Head of caudate nucleus (tissue), 42 donors: ENCODE results near the gene OBI1.
A peak's percentile ranks its signal among the peaks of the same experiment; 100 is the strongest.

Experiments used
- DNase-seq, 42 donors: peaks; one replicate each; pipeline versions ENCODE4 v3.0.0 to v3.0.0-alpha.2; 2020 to 2021; ENCODE audit warnings: mixed read lengths in 7 of 42
- intact Hi-C: fragments of 100-400 bp; cut with DNase I; formaldehyde crosslinking; loops from one replicate; pipeline ENCODE4 v1.15.0; 2022

The OBI1 gene

DNA sequence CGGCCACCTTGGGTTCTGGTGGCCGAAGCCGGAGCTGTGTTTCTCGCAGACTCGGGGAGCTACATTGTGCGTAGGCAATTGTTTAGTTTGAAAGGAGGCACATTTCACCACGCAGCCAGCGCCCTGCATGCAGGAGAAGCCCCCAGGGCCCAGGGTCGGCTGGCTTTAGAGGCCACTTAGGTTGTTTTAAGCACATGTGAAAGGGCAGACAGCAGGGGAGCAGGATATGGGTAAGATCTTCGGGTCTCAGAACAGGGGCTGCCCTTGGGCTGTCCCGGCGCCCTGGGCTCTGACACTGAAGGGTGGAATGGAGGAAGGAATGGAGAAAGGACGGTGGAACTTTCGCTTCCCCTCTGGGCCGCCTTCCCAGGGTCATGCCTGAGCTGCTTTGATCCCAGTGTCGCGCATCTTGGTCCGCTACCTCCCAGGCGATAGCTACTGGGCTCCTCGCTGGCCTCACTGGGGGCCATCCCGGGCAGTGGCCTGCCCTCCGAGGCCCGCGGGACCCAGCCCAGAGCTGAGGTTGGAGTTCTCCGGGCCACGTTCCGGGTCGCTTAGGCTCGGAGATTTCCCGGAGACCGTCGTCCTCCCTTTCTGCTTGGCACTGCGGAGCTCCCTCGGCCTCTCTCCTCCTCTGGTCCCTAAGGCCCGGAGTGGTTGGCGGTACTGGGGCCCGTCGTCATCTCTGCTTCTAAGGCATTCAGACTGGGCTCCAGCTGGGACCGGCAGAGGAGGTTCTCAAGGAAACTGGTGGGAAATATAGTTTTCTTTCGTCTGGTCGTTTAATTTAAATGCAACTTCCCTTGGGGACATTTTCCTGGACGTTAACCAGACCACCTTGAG is 51.3 kb downstream of the OBI1 start:
- DNase-seq, result no peak

DNA sequence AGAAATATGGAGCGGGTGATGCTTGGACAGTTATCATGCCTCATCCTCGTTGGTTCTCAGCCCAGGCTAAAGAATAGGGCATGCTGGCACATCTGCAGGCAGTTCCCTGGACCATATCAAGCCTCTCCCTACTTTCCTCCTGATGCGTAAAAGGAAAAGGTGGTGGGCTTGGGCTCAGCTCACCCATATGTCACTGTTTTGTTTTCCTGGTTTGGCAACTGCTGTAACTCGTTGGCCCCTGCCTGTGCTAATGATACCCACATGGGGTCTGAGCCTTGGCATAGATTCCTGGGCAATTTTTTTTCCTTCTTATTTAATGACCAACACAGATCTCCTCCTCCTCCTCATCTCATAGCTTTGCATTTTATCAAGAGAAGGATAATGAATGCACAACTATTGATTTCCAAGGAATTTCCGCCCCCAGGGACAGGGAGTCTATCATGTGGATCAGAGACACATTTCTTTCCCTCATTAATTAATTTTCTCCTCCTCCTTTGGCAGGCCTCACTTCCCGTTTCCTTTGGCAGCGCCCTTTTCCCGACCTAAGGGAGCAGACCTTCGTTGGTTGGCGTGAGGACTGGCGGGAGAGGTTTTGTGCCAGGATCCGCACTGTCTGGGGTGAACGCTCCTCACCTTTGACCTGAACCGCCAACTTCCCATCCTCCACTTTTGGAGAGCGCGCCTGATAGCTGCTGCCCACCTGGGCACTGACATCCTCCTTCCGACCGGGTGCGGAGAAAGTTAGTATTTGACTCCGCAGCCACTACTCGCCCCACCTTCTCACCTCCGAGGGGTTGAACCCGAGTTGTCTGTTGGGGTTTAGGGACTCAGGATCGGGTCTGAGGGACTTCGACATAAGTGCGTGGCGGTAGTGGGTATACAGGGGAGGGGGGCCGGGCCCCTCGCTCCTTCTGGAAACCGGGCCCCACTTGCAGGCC is 52.2 kb downstream of the OBI1 start:
- no peak for DNase-seq
- intact Hi-C loops, result loop anchor here (10.0 kb wide), 1 partner anchor 48 kb away; the partner anchor contains the start of gene OBI1

More for the DNA sequence above, 51.3 kb downstream of the OBI1 start:
- intact Hi-C loops, result loop anchor here (10.0 kb wide), 1 partner anchor 47 kb away; the partner anchor contains the start of gene OBI1

- intact Hi-C loops, result loop anchor here (10.0 kb wide), 1 partner anchor 50 kb away; the partner anchor contains the start of gene OBI1
- no peak for DNase-seq
Observed at GRCh38 chr13:78604782-78605611, 54.0 kb downstream of the OBI1 start.

DNA sequence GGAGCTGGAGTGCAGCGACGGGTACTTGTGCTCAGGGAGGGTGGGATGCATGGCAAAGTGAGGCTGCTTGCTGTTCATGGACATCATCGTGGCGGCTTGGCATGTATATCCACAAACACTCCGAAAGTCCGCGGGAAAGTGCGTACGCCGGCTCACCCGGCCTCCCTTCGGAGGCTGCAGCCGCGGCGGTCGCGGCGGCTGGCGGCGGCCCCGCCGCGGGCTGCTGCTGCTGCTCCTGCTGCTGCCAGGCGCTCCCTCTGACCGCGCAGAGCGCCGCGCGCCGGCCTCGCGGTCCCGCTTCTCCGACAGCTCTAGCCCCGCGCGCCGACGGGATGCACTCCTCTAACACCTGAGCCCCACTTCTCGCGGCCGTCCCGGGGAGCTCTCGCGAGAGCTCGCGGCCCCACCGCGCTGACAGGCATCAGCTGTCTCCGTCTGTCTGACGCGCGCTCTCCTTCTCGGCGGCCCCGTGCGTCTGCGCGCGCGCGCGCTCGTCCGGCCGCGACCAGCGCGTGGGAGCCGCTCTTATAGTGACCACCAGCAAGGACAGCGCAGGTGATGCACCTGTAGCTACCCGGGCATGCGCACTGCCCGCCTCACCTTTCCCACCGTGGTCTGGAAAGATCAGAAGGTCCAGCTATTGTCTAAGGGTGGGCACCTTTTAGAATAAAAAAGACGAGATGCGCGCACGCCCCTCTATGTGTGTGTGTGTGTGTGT is 55.6 kb downstream of the OBI1 start, which contains the start of gene POU4F1:
POU4F1 (minus strand) TSS at position 313 of the 718 bp plus-strand sequence; CDS start at position 87, 226 bp downstream.
- intact Hi-C loops, result loop anchor here (10.0 kb wide), 1 partner anchor 51 kb away; the partner anchor contains the start of gene OBI1
- peak in 1 of 42 donors; percentile 21 for DNase-seq

- intact Hi-C loops, result loop anchor here (10.0 kb wide), 1 partner anchor 52 kb away; the partner anchor contains the start of gene OBI1
- no peak for DNase-seq
Observed at GRCh38 chr13:78602561-78603239, 56.3 kb downstream of the OBI1 start.

GRCh38 chr13:78601874-78602560 is 56.9 kb downstream of the OBI1 start:
- DNase-seq, result no peak
- intact Hi-C loops, result loop anchor here (10.0 kb wide), 1 partner anchor 53 kb away; the partner anchor contains the start of gene OBI1

GRCh38 chr13:78601124-78601873 is 57.7 kb downstream of the OBI1 start:
- DNase-seq, result no peak
- intact Hi-C loops, result loop anchor here (10.0 kb wide), 1 partner anchor 54 kb away; the partner anchor contains the start of gene OBI1

DNA sequence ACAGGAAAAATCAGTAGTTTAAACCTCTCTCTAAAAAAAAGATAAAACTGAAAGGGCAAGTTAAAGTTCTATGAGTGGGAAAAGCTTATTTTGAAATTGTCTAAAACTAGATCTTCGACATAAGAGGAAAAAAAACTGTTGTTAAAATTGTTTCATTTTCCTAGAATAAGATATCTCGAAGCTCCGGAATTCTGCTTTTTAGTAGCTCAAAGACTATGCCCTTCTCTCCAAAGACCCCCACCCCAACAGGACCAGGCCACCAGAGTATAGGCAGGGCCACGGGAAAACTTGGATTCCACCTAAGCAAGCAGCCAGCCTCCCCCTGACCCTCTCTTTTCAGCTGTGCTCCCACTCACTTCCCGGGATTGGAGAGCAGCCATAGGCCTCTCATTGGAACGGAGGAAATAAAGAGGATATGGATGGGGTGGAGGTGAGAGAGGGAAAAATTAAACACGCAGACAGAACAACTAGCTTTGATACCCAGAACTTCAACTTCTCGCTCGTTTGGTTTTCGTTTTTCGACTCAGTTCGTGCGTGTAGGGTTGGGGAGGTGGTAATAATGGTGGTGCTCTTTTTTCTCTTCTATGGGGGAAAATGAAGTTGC is 58.6 kb downstream of the OBI1 start:
- intact Hi-C loops, result loop anchor here (10.0 kb wide), 1 partner anchor 54 kb away; the partner anchor contains the start of gene OBI1

GRCh38 chr13:78599645-78600279 is 59.2 kb downstream of the OBI1 start:
- intact Hi-C loops, result loop anchor here (10.0 kb wide), 1 partner anchor 55 kb away; the partner anchor contains the start of gene OBI1
- DNase-seq, result no peak

More for the DNA sequence above, 58.6 kb downstream of the OBI1 start:
- no peak for DNase-seq

DNA sequence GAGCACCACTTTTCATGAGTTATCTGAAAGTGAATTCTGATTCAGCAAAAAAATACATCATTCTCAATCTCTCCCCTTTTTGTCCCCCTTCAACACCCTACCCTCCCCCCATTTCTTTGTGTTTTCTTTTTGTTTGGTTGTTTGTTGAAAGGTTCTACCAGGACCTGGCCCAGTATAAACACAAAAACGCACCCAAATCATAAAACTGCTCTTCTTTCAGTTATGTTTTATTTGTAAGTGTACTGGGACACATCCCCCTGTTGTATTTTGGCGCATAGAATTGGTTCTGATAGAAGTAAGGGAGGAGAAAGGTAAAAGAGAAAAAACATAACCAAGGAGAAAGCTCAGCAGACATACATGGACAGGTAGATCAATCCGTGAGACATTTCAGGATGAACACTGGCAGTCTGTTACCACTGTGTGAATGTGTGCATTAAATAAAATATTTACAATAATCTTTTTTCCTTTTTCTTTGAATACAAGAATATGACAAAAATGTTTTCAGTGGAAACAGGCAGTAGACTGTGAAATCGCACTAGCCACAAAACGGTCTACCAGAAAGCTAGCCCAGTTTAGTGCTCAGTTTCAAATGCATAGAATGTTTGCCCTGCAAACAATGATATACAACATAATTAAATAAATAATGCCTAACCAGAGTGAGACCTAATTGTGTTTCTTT is 59.9 kb downstream of the OBI1 start:
- intact Hi-C loops, result no loop called here
- no peak for DNase-seq

- no peak for DNase-seq
- intact Hi-C loops, result no loop called here
Observed at GRCh38 chr13:78598116-78598781, 60.7 kb downstream of the OBI1 start.

DNA sequence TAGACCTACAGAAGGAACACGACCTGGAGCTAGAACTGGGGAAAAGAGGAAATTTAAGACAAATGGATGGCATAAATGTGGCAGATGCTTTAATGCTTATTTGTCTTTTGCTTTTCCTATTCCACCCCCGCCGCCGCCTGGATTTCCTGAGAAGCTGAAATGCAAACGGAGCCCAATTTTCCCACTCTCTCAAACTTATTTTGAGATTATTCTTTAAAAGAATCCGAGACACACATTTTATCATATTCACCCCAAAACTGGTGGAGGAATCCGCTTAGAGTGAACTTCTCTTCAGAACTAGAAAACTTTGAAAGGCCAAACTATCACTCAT is 61.4 kb downstream of the OBI1 start:
- intact Hi-C loops, result no loop called here
- DNase-seq, result no peak

DNA sequence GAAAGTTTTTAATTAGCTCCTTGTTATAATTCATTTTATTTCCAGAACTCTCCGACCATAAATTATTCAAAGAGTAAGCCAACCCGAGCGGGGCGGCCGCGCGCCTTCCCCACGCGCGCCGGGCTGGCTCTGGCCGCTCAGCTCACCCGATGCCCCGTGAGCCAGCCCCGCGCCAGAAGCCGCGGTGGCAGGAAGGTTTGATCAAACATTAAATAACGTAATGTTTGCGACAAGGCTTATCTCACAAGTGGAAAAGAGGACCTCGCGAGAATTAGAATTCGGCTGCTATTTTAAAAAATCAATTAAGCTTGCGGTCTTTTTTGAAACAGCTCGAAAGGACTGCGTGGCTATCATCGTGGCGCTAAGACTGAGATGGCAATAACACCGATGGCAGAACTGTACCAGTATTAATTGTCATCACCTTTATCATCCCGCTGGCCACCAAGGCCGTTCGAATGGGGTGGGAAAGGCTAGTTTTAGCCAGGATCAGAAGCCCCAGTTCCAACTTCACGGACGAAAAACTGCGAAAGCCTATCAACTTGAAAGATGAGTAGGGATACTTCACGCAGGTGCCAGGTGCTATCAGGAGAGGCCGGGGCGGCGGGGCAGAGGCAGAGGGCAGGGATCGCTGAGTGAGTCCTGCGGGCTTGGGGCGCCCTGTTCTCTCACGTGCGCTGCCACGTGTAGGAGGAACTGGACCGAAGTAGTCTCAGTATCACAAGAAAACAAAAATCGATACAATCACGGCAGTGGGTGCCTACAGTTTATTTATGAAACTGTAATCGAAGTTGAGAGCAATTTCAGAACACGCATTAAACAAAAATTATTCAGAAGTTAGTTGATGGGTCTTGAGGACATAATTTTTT is 62.0 kb downstream of the OBI1 start:
- intact Hi-C loops, result no loop called here
- DNase-seq, result no peak
